ENCODE data around the gene ZC3HAV1L.
"Not testable (repeated sequence)": the region's sequence is repeated elsewhere in the genome, so short reads cannot be mapped to it uniquely, and the experiment has no call there.

ZC3HAV1L gene

DNA sequence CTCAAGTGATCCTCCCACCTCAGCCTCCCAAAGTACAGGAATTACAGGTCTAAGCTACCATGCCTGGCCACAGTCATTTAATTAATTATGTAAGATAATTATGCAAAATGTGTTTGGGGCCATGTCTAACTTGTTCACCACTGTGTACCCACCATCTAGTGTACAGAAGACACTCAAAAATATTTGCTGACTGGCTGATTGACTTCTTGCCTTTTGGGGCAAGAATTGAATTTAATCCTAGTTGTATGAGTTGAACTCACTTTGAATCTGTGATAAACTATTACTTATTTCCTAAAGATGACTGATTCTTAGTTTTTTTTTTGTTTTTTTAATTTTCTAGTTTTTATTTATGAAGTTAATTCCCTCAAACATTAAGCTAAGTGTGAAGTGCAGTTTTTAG lies 15.8 kb upstream of the ZC3HAV1L start:
- DNase-seq: no peak

DNA sequence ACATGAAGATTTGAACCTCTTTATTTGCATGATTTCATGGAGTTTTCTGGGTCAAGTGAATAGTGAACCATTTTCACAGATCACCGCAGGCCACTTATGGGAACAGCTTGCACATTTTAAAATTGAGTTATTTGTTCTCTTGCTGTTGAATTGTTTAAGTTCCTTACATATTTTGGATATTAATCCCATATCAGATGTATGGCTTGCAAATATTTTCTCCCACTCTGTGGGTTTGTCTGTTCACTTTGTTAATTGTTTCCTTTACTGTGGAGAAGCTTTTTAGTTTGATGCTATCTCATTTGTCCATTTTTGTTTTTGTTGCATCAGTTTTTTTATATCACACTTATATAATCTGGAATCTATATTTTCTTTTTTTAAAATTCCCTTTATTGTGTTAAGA lies 14.1 kb upstream of the ZC3HAV1L start:
- DNase-seq: no peak

GRCh38 chr7:139049111-139049510 lies 13.3 kb upstream of the ZC3HAV1L start:
- no peak for DNase-seq

- DNase-seq: no peak
Observed at GRCh38 chr7:139047970-139048369, 12.1 kb upstream of the ZC3HAV1L start.

- no peak for DNase-seq
Observed at GRCh38 chr7:139046143-139046542, 10.3 kb upstream of the ZC3HAV1L start.

- DNase-seq: peak; percentile 48
Observed at GRCh38 chr7:139044813-139045794, 9.3 kb upstream of the ZC3HAV1L start.

DNA sequence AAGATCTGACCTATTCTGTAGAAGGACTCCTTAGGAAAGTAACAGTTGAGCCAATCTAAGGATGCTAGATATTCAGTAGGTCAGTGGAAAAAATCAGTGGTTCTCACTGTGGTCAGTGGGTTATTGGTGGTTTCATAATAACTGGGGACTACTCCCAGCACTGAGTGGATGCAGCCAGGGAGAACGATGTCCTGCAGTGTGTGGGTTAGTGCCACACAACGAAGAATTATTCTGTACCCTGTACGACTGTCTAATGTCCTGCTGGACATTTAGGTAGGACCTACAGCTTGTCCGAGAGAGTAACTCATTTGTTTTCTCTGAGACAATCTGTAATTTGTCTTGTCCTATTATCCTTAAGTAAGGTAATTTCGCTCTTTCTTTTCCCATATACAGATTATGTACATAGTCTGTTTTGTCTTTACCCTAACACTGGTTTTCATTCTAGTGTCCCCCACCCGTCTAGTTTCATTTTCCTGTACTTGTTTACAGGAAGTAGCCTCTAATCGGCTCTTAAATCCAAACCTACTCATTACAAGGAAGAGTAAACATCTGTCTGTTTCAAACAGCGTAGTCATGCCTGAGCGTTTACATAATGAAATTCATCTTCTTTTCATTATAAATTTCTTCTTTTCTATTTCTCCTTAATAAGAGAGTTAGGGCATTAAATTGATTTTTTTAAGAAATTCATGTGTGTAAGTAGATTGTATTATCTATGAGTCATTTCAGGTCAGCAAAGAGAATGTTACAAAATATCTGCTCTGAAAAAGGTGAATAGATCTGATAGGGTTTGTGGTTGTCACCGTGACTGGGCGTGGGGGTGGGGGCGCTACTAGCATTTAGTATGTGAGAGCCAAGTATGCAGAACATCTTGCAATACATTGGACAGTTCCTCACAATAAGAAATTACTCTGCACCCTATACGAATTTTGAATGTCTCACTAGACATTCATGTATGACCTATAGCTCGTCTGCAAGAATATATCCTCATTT lies 8.3 kb upstream of the ZC3HAV1L start:
- DNase-seq: peak; percentile 73

DNA sequence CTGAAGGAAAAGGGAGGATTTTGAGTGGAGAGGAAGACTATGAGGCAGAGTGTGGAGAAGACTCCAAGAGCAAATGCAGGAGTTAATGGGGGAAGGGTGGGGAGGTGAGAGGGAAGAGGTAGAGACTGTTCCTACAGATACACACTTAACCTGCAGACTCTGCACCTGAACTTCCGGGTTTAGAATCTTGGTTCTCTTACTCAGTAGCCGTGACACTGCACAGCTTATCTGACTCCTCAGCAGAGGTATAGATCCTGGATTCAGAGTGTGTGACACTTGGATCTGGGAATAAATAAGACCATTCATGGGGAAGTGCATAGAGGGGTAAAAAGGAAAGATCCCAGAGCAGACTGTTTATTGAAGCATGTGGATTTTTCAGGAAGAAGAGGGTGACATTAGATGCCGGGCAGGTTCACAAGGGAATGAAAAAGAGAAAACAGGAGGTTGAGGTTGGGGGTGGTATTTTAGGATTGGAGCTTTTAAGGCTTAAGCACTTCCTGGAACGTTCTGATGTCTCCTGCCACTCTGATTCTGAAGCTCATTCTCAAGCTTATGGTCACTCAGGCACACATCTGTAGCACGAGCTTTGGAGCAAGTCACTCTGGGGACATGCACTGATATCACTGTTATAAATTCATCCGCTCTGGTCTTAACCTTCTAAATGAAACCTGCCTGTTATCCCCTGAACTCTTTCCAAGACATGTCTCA lies 5.7 kb upstream of the ZC3HAV1L start:
- no peak for DNase-seq

GRCh38 chr7:139038691-139039090 lies 2.8 kb upstream of the ZC3HAV1L start:
- no peak for DNase-seq

DNA sequence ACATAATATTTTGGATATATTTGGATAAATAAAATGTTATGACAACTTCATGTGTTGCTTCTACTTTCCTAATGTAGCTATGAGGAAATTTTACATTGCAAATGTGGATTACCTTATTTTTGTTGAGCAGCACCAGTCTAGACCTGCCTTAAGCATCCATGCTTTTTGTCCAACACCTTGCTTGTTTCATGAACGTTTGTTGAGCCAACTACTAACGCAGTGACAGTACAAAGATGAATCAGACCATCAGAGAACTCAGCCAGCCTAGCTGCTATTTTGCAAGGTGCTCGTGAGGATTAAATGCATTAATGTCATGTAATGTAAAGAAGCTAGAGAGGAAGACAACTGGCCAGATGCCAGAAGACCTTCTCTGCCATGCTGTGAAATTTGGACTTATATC lies 1.1 kb upstream of the ZC3HAV1L start:
- no peak for DNase-seq

DNA sequence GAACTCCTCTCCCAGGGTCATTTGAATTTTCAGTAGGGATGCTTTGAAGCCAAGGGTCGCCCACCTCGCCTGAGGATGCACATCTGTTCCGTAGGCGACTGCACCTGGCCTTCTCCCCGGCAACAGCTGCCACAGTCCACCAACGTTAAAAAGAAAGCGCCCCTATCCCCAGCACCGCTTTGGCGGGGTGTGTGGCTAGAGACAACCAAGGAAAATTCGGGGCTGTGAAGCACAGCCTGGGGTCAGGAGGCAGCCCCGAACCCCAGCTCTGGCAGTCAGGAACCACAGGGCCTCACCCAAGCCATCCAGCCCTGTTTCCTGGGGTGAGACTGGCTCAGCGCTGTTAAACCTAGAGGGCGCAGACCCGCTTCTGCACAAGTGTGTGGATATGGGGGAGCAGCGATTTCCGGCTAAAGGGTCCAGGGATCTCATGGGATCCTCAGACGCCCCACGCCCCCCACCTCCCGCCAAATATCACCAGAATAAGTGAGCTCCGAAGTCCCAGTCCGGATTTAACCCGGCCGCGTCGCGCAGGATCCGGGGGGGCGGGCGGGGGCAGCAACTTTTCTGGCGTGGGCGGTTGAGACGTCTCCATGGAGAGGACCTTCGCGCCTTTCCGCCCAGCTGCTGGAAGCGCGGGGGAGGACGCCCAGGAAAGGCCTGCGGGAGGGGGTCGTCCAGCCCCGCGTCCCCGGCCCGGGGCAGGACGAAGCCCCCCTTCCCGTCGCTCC lies 822 bp downstream of the ZC3HAV1L start:
- no peak for DNase-seq

DNA sequence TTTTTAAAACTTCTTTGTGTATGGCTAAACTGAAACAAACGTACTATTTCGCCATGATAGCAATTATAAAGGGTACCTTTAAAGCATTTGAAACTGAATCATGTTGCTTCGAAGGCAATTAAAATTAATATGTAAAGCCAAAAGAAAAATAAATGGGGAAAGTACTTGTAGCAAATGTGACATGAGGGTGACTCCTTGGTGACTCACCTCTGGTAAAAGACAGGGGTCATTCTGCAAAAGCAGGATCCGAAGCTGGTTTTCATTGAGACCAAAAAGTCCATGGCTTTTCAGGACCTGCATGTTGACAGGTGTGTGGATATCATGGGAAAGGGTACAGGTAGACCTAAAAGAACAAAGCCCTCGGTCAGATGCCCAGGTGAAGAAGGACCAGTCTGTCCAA lies 1.5 kb downstream of the ZC3HAV1L start:
- no peak for DNase-seq

- DNase-seq: no peak
Observed at GRCh38 chr7:139033346-139034114, 2.3 kb downstream of the ZC3HAV1L start.

GRCh38 chr7:139032473-139032872 lies 3.4 kb downstream of the ZC3HAV1L start:
- DNase-seq: no peak

DNA sequence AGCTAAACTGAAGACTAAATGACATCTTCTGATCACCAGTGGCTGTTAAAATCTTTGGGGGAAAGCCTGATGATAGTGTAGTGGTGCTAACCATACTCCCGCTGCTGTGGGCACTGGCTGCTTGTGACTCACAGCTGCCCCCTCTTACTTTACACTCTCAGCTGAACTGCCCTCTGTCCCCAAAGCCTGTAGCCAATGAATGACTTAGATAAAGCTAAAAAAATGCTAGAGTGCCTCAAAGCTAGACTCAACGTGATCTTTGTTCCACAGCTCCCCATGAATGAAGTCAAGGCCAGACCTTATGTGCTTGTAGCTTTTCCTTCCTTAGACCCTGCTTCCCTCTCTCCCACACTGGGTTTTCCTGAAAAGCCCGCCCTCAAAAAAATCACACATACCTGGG lies 6.5 kb downstream of the ZC3HAV1L start:
- DNase-seq: no peak

DNA sequence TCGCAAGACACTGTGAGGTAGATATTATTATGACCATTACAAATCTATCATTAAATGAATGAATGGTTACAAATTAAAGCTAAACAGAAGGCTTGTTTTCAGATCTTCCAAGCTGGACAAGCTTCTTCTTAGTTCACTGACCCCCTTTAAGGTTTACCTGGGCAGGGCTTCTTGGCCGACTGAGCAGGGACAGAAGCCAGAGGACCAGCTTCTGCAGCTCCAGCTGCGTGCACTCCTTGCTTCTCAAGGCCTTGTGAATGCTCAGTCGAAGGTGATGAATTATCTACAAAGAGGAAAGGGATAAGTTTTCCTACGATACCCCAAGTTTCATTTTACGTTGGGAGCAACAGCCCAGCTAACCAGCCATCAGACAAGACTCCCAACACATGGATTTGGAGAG lies 9.3 kb downstream of the ZC3HAV1L start:
- no peak for DNase-seq

DNA sequence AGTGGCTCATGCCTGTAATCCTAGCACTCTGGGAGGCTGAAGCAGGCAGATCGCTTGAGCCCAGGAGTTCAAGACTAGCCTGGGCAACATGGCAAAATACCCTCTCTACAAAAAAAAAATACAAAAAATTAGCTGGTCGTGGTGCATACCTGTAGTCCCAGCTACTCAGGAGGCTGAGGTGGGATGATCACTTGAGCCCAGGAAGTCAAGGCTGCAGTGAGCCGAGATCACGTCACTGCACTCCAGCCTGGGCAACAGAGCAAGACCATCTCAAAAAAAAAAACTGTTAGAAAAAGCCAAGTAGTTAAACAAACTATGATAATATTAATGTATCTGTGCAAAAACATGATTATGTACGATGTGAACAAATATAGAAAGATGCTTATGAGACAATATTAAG lies 10.0 kb downstream of the ZC3HAV1L start:
- DNase-seq: not testable (repeated sequence)

- DNase-seq: no peak
Observed at GRCh38 chr7:139023076-139023475, 12.8 kb downstream of the ZC3HAV1L start.

- DNase-seq: no peak
Observed at GRCh38 chr7:139022286-139022685, 13.6 kb downstream of the ZC3HAV1L start.

DNA sequence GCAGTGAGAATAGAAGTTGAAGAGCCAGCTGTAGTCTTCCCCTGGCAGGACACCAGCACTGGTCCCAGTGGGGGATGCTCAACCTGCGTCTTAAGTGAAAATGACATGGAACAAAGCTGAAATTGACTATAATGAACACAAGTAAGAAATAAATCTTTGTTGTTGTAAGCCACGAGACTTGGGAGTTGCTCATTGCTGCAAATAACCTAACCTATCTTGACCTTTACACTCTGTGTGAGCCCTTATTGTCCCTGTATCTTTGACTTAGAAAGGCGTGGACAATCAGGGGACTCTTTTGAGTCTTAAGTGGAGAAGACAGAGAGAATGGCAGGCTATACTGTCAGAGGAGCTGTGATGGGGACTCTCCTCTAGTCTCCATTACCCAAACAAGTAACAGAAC lies 16.9 kb downstream of the ZC3HAV1L start:
- no peak for DNase-seq

GRCh38 chr7:139016931-139017511 lies 18.8 kb downstream of the ZC3HAV1L start:
- DNase-seq: peak; percentile 76
